ENCODE data around the gene ATP6AP1.

DNA sequence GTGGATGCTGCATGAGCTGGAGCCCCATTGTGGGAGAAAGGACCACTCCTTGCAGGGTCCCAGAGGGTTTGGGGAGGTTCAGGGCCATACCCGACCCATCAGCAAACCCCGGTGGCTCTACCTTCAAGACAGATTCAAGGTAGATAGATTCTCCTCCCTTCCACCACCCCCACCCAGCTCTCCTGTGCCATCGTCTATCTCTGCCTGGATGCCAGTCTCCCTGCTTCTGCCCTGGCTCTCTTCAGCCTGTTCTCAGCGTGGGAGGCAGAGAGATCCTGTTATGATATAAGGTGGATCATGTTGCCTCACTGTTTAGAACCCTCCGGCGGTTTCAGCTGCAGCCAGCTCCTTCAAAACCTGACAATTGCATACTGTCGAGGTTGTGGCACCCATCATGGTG is 45.2 kb downstream of the ATP6AP1 start:
- TF ChIP-seq, protein P1, sequence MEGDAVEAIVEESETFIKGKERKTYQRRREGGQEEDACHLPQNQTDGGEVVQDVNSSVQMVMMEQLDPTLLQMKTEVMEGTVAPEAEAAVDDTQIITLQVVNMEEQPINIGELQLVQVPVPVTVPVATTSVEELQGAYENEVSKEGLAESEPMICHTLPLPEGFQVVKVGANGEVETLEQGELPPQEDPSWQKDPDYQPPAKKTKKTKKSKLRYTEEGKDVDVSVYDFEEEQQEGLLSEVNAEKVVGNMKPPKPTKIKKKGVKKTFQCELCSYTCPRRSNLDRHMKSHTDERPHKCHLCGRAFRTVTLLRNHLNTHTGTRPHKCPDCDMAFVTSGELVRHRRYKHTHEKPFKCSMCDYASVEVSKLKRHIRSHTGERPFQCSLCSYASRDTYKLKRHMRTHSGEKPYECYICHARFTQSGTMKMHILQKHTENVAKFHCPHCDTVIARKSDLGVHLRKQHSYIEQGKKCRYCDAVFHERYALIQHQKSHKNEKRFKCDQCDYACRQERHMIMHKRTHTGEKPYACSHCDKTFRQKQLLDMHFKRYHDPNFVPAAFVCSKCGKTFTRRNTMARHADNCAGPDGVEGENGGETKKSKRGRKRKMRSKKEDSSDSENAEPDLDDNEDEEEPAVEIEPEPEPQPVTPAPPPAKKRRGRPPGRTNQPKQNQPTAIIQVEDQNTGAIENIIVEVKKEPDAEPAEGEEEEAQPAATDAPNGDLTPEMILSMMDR (IDR thresholded peaks at IDR 0.05; ENCODE audit: low read depth, low read length) = no peak
- TF ChIP-seq EZH2phosphoT487 (IDR thresholded peaks at IDR 0.05; ENCODE audit: low read depth) = no peak
